Middle frontal gyrus (tissue), 1 donor: ENCODE data around the gene PSMD1.
A peak's percentile ranks its signal among the peaks of the same experiment; 100 is the strongest.
"Not testable (repeated sequence)": the region's sequence is repeated elsewhere in the genome, so short reads cannot be mapped to it uniquely, and the experiment has no call there.

Source experiments
- DNase-seq: peaks from one replicate; pipeline ENCODE4 v3.0.0-alpha.2; 2015; ENCODE audit warnings: low spot score; ENCODE audit errors: extremely low spot score

Gene PSMD1

GRCh38 chr2:231183851-231184250 lies 127.2 kb downstream of the PSMD1 start:
- DNase-seq = no peak

GRCh38 chr2:231184319-231184718 lies 127.7 kb downstream of the PSMD1 start:
- DNase-seq = no peak

DNA sequence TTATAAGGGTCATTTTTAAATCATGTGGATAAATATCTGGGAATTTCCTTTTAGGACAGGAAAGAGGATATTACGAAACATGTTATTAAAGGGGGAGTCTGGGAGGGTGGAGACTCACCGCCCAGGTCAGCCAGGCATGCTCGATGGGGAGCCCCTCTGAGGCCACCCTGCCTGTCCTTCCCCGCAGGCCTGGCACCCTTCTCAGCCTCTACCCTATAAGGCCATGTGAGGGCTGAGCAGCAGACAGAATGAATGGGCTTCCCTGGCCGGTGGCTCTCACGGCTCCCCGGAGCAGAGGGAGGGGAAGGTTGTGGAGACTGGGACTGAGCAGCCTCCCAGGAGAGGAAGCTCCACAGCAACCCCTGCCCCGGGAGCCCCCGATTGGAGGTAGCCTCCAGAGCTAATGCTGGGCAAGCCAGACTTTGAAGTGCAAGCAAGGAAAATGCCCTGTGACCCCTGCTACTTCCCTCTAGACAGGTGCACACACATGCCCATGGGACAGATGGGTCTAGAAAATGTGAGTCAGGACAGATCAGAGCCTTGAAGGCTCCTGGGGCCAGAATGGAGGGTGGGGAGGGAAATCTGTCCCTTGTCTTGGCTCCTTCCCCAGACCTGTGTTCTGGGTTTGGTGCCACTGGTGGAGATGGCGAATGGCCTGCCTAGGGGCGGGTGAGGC lies 128.5 kb downstream of the PSMD1 start:
- DNase-seq = no peak

GRCh38 chr2:231185886-231186285 lies 129.2 kb downstream of the PSMD1 start:
- DNase-seq = no peak

- no peak for DNase-seq
Observed at GRCh38 chr2:231186325-231186724, 129.7 kb downstream of the PSMD1 start.

DNA sequence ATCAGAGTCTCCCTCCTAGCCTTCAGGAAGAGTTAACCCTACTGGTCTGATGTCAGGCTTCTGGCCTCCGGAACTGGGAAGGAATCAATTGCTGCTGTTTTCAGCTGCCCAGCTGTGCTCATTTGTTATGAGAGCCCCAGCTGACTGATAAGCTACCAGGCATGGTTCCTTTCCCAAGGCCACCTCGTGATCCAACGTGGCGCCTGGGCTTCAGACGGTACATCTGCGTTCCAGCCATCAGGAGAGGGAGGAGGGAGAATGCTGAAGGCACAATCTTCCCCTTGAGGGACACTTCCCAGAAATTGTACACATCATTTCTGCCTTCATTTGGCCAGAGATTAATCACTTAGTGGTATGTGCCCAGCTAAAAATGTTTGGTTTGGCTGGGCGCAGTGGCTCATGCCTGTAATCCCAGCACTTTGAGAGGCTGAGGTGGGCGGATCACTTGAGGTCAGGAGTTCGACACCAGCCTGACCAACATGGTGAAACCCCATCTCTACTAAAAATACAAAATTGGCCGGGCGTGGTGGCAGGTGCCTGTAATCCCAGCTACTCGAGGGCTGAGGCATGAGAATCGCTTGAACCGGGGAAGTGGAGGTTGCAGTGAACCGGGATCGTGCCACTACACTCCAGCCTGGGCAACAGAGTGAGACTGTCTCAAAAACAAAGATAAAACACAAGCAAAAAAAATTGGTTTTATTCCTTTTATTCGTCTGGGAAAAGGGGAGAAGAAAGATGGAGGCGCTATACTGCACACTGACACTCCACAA lies 131.3 kb downstream of the PSMD1 start:
- no peak for DNase-seq

GRCh38 chr2:231188506-231189170 lies 132.0 kb downstream of the PSMD1 start:
- no peak for DNase-seq

GRCh38 chr2:231189171-231189530 lies 132.5 kb downstream of the PSMD1 start:
- no peak for DNase-seq

DNA sequence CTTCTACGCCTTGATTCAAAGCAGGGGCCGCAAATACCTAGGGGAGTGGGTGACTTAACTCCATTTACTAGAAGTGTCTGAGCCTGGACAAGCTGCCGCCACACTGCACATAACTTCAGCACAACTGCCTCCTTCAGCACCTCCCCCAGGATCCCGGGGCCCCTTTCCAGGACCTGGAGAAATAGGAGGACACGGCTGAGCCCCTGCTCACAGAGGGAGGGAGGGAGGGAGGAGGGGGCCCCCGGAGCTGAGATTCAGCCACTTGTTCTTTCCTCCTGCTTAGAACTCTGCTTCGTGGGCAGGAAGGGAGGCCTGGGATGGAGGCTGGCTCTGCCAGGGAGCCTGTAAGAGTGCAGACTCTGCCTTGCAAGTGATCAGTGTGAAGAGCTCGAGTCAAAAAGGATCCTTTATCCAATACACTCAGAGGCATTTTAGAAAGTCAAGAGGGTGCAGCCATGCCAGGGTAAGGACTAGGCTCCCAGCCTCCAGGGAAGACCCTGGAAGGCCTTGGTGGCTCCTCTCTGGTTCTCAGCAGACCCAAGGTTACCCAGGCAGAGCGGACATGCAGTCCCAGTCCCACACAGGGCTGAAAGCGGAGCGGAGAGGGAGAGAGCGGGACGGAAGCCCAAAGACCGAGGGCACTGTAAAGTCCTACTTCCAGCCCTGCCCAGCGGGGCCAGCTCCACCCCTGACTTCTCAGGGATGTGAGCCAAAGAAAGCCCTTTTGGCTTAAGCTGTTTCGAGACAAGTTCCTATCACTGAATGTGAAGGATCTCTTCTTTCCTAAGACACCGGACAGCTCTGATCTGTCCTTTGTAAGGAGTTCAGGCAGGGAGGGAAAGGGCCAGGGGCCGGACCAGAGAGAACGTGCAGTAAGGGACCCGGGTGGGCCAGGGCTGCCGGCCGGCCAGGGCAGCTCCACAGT lies 133.2 kb downstream of the PSMD1 start:
- DNase-seq = no peak

DNA sequence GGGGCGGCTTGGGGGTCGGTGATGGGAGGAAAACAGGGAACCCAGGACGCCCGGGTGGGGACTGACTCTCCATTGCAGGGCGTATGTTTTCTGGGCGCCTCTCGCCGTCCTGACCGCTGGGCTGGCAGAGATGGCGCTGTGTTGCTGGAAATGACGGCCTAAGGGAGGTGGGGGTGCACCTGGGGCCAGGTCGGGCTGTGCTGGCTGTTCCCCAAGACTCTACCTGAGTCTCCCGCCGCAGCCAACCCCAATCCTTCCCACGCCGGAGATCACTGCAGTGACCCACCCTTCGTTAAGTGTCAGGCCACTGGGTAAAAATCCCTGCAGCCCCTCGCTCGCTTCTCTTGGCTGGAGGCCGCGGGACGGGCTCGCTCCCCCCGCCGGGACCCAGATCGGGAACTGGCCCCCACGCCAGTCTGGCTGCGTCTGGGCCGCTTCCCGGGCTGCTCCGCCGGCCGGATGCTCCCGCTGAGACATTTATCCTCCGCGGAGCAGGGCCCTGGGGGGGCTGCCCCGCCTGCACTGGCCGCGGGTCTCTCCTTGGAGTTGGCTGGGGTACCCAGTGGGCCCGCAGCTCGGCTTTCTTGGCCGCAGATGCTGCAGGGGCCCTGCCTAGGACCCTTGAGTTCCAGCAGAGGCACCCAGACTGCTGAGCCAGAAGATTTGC lies 134.0 kb downstream of the PSMD1 start:
- no peak for DNase-seq

DNA sequence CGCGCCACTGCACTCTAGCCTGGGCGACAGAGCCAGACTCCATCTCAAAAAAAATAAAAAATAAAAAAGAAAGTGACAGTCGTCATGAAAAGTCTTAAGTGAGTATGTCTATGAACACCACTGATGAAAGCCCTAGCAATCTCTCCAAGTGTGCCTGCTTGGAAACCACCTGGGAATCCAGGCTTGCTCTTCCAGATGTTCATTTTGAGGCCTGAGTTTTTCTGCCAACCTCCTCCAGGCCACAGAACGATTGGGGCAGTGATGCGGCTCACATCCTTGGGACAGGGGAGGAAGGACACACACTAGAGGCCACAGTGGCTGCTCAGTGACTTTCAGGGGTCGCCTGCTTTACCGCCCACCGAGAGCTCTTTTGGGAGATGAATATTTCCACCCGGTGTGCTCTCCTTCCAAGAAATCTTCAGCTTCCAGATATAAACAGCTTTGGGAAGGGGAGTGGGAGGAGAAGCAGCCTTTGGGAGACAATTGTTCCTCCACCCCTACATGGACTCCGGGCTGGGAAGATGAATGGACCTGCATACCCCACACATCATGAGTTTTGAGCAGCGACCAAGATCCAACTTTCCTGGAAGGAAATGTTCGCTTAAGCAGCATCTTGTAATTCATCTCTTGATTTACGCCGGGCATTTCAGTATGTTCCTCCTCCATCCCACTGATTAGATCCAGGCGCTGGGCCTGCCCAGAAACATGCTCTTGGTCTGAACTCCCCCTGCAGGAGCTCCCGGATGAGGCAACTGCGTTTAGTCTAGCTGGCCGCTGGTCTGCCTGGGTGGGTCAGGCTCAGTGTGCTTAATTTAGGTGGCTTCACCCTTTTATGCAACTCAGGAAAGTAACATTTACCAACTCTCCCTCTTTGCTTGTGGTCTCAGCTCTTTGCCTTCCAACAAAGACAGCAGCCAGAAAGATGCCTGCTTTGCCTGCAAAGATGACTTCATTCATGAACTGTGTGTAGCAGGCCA lies 135.5 kb downstream of the PSMD1 start:
- no peak for DNase-seq

DNA sequence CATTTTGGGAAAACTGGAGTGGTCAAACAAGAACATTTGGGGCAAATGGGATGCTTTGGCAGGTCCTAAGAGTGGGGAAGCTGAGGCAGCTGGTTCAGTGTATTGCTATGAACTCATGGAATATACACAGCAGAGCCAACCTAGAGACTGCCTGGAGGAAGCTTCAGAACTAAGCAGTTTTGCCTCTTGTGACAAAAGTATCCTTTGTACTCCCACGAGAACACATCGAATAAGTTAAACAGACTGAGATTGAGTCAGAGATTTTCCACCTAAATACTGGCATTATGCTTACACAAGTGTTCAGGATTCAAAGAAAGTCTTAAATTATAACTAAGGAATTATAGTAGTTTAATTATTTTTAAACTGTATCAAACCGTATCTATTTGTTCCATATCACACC lies 136.5 kb downstream of the PSMD1 start:
- DNase-seq = no peak

DNA sequence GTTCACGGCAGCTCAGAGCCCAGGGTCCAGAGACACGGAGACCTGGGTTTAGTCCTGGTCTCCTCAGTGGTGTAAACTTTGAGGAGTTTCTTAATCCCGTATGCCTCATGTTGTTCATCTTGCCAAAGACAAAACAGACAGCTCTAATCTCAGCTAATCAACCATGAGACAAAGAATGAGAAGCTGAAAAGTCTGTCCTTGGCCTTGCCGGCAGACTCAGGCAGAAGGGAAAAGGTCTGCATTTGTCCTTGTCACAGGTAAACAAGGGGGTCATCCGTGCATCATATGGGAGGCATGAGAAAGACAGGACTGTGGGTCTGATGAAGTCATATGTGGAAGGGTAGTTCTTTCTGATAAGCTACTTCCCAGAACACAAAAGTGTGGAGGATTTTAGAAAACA lies 139.9 kb downstream of the PSMD1 start:
- no peak for DNase-seq

GRCh38 chr2:231197196-231197595 lies 140.5 kb downstream of the PSMD1 start:
- DNase-seq = not testable (repeated sequence)

DNA sequence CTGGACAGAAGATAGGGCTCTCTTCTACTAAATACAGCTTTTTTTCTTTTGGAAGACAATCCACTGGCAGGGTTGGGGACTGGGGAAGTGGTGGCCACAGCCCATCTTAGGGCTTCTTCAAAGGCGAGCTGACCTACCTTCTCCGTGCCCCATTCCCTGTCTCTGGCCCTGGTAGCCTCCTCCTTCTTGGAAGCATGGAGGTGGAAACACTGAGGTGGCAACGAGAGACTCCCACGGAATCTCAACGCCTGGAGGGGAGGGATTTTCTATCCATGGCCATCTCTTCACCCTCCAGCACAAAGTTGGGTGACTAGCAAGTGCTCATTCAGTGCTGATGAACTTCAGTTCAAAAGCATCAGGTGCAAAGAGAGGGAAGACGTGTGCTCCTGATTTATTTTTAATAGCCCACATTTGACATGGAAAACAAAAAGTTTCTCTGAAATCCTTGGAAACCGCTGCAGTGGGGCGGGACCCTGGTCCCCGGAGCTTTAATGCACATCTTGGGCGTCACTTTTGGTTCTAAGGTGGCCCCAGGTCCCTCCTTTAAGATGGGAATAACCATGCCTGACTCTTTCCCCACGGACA lies 141.1 kb downstream of the PSMD1 start:
- no peak for DNase-seq

DNA sequence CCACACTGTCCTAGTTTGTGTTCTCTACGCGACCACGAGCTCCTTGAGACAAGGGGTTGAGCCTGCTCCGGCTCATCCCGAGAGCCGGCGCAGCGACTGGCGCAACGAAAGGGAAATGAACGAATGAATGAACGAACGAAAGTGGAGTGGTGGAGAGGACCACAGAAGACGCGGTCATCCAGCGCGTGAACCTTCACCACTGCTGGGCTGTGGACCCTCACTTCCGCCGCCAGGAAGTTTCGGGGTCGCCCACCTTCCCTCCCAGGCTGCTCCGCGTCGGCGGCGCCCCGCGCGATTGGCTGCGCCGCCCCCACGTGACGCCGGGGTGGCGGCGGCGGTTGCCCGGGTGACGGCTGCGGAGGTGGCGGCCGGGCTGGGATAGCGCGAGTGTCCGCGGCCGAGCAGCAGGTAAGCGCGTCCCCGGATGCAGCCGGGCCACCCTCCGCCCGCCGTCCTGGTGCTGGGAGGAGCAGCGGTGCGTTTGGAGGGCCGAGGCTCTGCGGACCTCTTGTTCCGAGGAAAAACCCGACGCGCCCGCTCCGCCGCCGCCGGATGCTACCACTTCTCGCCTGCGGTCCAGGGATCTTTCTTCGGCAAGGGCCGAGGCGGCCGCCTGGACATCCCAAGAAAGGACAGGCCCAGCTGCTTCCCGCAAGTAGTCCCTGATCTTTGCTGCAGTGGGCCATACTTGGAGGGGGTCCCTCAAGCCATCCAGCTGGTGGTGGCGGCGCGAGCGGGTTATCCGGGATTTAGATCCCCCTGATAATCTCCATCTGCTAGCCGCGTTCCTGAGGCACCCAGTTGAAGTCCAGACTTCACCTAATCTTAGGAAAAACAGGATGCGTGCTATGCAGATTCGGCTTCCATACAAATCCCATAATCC lies 141.9 kb downstream of the PSMD1 start, which contains the start of gene ARMC9:
Gene ARMC9 (plus strand): TSS at position 341 of the 883 bp plus-strand sequence. CDS start 7,608 bp downstream, outside the sequence.
- peak; percentile 68 for DNase-seq

DNA sequence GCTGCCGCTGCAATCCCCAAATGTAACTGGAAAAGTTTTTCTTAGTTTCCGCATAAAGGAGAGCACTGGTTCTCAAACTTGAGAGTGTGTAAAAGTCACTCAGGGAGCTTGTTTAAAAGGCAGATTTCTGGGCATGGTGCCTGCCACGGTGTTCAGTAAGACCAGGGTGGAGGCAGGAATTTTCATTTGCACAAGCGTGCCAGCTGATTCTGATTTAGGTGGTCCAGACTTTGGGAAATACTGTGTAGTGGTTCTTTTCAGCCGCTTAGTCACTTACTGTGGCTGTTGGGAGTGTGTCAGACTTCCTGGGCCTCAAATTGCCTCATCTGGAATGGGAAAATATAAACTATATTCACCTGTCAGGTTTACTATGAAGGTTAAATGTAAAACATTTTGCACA lies 142.6 kb downstream of the PSMD1 start:
- no peak for DNase-seq

GRCh38 chr2:231200805-231201474 lies 144.3 kb downstream of the PSMD1 start:
- no peak for DNase-seq
